HEK293 (cell line): ENCODE measurements around the gene COL9A3.
A peak's percentile ranks its signal among the peaks of the same experiment; 100 is the strongest.

Experiments
- CTCF ChIA-PET: fragments of 350-600 bp; formaldehyde crosslinking; extraction: SDS; loops from one replicate; lab custom pipeline; 2021; ENCODE audit warnings: antibody characterized with exemption; lab: Yijun Ruan, JAX
- POLR2A ChIA-PET: fragments of 300-600 bp; formaldehyde crosslinking; extraction: SDS; loops from one replicate; lab custom pipeline; 2020; ENCODE audit warnings: antibody characterized with exemption, inconsistent platforms; lab: Yijun Ruan, JAX
- H3K27ac ChIP-seq: fragments of 200-500 bp; sonication (Bioruptor generic); 2 replicates; pipeline ENCODE4 v1.5.1; 2014; ENCODE audit warnings: low read depth, low read length, control low read depth, inconsistent platforms; ENCODE audit errors: extremely low read depth
- H3K36me3 ChIP-seq, 2 experiments: fragments of 200-500 bp in 1 of 2; sonication (Bioruptor generic) in 1 of 2; 1 replicate in 1 of 2; 2 replicates in 1 of 2; pipeline ENCODE4 v1.5.1; 2014 to 2017; ENCODE audit warnings: inconsistent platforms in 2 of 2, low read length in 2 of 2; ENCODE audit not compliant: control insufficient read depth in 2 of 2, insufficient read depth in 1 of 2
- H3K4me1 ChIP-seq: fragments of 200-500 bp; sonication (Bioruptor generic); 2 replicates; pipeline ENCODE4 v1.5.1; 2014; ENCODE audit warnings: mild to moderate bottlenecking, low read length, inconsistent platforms; ENCODE audit not compliant: control insufficient read depth, insufficient read depth
- H3K4me3 ChIP-seq: 2 replicates; pipeline ENCODE4 v1.5.1; 2011; ENCODE audit warnings: low read depth, mild to moderate bottlenecking, control low read depth, low read length, moderate library complexity
- H3K9me3 ChIP-seq: fragments of 200-500 bp; sonication (Bioruptor generic); 2 replicates; pipeline ENCODE4 v1.5.1; 2014; ENCODE audit warnings: low read depth, low read length, inconsistent platforms; ENCODE audit not compliant: control insufficient read depth, insufficient read depth
- GLIS1 ChIP-seq: fragments of 450-650 bp; formaldehyde crosslinking; IDR thresholded peaks from 2 replicates; pipeline ENCODE4 v1.5.1; 2016; ENCODE audit warnings: missing biosample characterization, missing genetic modification characterization
- HOXA7 ChIP-seq: sonication (generic); formaldehyde crosslinking; IDR thresholded peaks from 2 replicates; pipeline ENCODE4 v1.8.1; 2022; ENCODE audit warnings: missing genetic modification reagents, borderline replicate concordance
- KLF10 ChIP-seq: fragments of 450-650 bp; IDR thresholded peaks from 2 replicates; pipeline ENCODE4 v1.5.1; 2018; ENCODE audit warnings: missing biosample characterization, mild to moderate bottlenecking, missing genetic modification characterization
- PBX3 ChIP-seq: sonication (generic); formaldehyde crosslinking; IDR thresholded peaks from 2 replicates; pipeline ENCODE4 v1.8.1; 2022; ENCODE audit warnings: mild to moderate bottlenecking, moderate library complexity, missing genetic modification reagents
- ZBTB17 ChIP-seq: fragments of 450-650 bp; formaldehyde crosslinking; IDR thresholded peaks from 2 replicates; pipeline ENCODE4 v1.5.1; 2016; ENCODE audit warnings: missing biosample characterization, missing genetic modification characterization
- ZBTB48 ChIP-seq: fragments of 450-650 bp; formaldehyde crosslinking; IDR thresholded peaks from 2 replicates; pipeline ENCODE4 v1.5.1; 2016; ENCODE audit warnings: missing biosample characterization, missing genetic modification characterization
- ZBTB6 ChIP-seq: fragments of 450-650 bp; formaldehyde crosslinking; IDR thresholded peaks from 2 replicates; pipeline ENCODE4 v1.5.1; 2017; ENCODE audit warnings: missing biosample characterization, missing genetic modification characterization
- ZBTB8A ChIP-seq: fragments of 450-650 bp; formaldehyde crosslinking; IDR thresholded peaks from 2 replicates; pipeline ENCODE4 v1.5.1; 2016; ENCODE audit warnings: missing biosample characterization, missing genetic modification characterization
- ZFHX2 ChIP-seq: fragments of 450-650 bp; formaldehyde crosslinking; conservative IDR thresholded peaks from 2 replicates; pipeline ENCODE4 v1.5.1; 2016; ENCODE audit warnings: missing biosample characterization, missing genetic modification characterization
- ZFP69B ChIP-seq: fragments of 450-650 bp; formaldehyde crosslinking; IDR thresholded peaks from 2 replicates; pipeline ENCODE4 v1.5.1; 2016; ENCODE audit warnings: missing biosample characterization, missing genetic modification characterization
- ZIC2 ChIP-seq: fragments of 450-650 bp; formaldehyde crosslinking; IDR thresholded peaks from 2 replicates; pipeline ENCODE4 v1.5.1; 2016; ENCODE audit warnings: missing biosample characterization, missing genetic modification characterization
- ZNF121 ChIP-seq: fragments of 450-650 bp; formaldehyde crosslinking; IDR thresholded peaks from 2 replicates; pipeline ENCODE4 v1.5.1; 2016; ENCODE audit warnings: missing biosample characterization, missing genetic modification characterization
- ZNF184 ChIP-seq: fragments of 450-650 bp; IDR thresholded peaks from 2 replicates; pipeline ENCODE4 v1.5.1; 2018; ENCODE audit warnings: missing biosample characterization, mild to moderate bottlenecking, missing genetic modification characterization
- ZNF274 ChIP-seq, 2 experiments: fragments of 200-500 bp in 1 of 2; fragments of 450-650 bp in 1 of 2; sonication (Bioruptor generic) in 1 of 2; formaldehyde crosslinking in 1 of 2; IDR thresholded peaks; 2 replicates each; pipeline versions ENCODE4 v1.5.1 to v1.6.1; 2014 to 2016; ENCODE audit warnings: borderline replicate concordance in 1 of 2, inconsistent platforms in 1 of 2, low read length in 1 of 2, missing biosample characterization in 1 of 2, missing genetic modification characterization in 1 of 2
- ZNF324 ChIP-seq: fragments of 450-650 bp; formaldehyde crosslinking; IDR thresholded peaks from 2 replicates; pipeline ENCODE4 v1.5.1; 2016; ENCODE audit warnings: missing biosample characterization, missing genetic modification characterization
- ZNF391 ChIP-seq: fragments of 450-650 bp; formaldehyde crosslinking; IDR thresholded peaks from 2 replicates; pipeline ENCODE4 v1.5.1; 2016; ENCODE audit warnings: low read depth, missing biosample characterization, missing genetic modification characterization, borderline replicate concordance
- ZNF48 ChIP-seq: fragments of 450-650 bp; formaldehyde crosslinking; IDR thresholded peaks from 2 replicates; pipeline ENCODE4 v1.5.1; 2016; ENCODE audit warnings: missing biosample characterization, missing genetic modification characterization
- ZNF501 ChIP-seq: fragments of 450-650 bp; formaldehyde crosslinking; IDR thresholded peaks from 2 replicates; pipeline ENCODE4 v1.5.1; 2016; ENCODE audit warnings: missing biosample characterization, missing genetic modification characterization
- ZNF548 ChIP-seq: fragments of 450-650 bp; formaldehyde crosslinking; IDR thresholded peaks from 2 replicates; pipeline ENCODE4 v1.5.1; 2016; ENCODE audit warnings: missing biosample characterization, missing genetic modification characterization
- ZNF571 ChIP-seq: fragments of 450-650 bp; formaldehyde crosslinking; IDR thresholded peaks from 2 replicates; pipeline ENCODE4 v1.5.0; 2017; ENCODE audit warnings: missing biosample characterization, missing genetic modification characterization
- ZNF600 ChIP-seq: fragments of 450-650 bp; formaldehyde crosslinking; IDR thresholded peaks from 2 replicates; pipeline ENCODE4 v1.5.1; 2016; ENCODE audit warnings: missing biosample characterization, missing genetic modification characterization
- ZNF768 ChIP-seq: fragments of 450-650 bp; formaldehyde crosslinking; IDR thresholded peaks from 2 replicates; pipeline ENCODE4 v1.5.1; 2018; ENCODE audit warnings: missing biosample characterization, mild to moderate bottlenecking, missing genetic modification characterization
- ZNF776 ChIP-seq: fragments of 450-650 bp; formaldehyde crosslinking; IDR thresholded peaks from 2 replicates; pipeline ENCODE4 v1.5.0; 2017; ENCODE audit warnings: missing biosample characterization, missing genetic modification characterization, borderline replicate concordance
- ZSCAN16 ChIP-seq: fragments of 450-650 bp; formaldehyde crosslinking; IDR thresholded peaks from 2 replicates; pipeline ENCODE4 v1.5.1; 2016; ENCODE audit warnings: missing biosample characterization, missing genetic modification characterization
- TF ChIP-seq, protein P1 (sequence below): fragments of 450-650 bp; formaldehyde crosslinking; IDR thresholded peaks from 2 replicates; pipeline ENCODE4 v1.5.1; 2016; ENCODE audit warnings: missing biosample characterization, missing genetic modification characterization
- TF ChIP-seq, protein P2 (sequence below): fragments of 450-650 bp; formaldehyde crosslinking; IDR thresholded peaks from 2 replicates; pipeline ENCODE4 v1.5.1; 2016; ENCODE audit warnings: missing biosample characterization, missing genetic modification characterization
- TF ChIP-seq, protein P3 (sequence below): fragments of 450-650 bp; formaldehyde crosslinking; IDR thresholded peaks from 2 replicates; pipeline ENCODE4 v1.5.1; 2016; ENCODE audit warnings: missing biosample characterization, missing genetic modification characterization
- TF ChIP-seq, protein P4 (sequence below): fragments of 450-650 bp; IDR thresholded peaks from 2 replicates; pipeline ENCODE4 v1.5.1; 2018; ENCODE audit warnings: missing biosample characterization, mild to moderate bottlenecking, missing genetic modification characterization

The COL9A3 gene

DNA sequence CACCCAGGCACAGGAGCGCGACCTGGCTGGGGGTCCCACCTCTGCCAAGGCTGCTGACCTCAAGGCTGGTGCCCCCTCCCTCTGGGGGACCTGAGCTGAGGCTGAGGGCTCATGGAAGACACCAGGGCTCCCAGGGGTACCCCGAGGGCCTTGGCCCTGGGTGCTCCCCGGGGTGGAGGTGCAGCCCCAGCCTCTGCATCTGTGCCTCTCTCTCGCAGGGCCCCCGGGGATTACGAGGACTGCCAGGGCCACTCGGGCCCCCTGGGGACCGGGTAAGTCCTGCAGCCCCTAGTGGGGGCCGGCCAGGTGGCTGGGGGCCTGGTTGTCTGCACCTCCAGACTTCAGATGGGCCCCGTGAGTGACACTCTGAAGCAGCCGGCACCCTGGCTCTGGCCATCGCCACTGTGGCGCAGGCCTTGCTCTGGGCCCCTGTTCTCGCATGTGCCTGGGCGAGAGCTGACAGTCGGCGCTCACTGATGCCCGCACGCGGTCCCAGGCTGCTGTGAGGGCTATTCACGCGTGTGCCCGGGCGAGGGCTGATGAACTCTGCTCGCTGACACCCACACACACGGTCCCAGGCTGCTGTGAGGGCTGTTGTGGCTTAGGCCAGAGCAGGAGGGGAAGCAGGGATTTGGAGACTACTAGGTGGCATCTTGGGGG is 9.3 kb downstream of the COL9A3 start:
- POLR2A ChIA-PET: no interaction called here
- Histone ChIP-seq H3K4me3 (no peak overlapping the region), H3K9me3 (no peaks in the 10 kb centered on the region), H3K4me1 (no peaks in the 10 kb centered on the region; the same call in 1 of the 2 replicates), H3K36me3 (no peaks in the 10 kb centered on the region), H3K27ac (no peak overlapping the region)
- CTCF ChIA-PET: no interaction called here
- TF ChIP-seq, protein P1, sequence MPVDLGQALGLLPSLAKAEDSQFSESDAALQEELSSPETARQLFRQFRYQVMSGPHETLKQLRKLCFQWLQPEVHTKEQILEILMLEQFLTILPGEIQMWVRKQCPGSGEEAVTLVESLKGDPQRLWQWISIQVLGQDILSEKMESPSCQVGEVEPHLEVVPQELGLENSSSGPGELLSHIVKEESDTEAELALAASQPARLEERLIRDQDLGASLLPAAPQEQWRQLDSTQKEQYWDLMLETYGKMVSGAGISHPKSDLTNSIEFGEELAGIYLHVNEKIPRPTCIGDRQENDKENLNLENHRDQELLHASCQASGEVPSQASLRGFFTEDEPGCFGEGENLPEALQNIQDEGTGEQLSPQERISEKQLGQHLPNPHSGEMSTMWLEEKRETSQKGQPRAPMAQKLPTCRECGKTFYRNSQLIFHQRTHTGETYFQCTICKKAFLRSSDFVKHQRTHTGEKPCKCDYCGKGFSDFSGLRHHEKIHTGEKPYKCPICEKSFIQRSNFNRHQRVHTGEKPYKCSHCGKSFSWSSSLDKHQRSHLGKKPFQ (tag by site-specific recombination): no peak
- TF ChIP-seq ZBTB48 (tag by site-specific recombination) (no peak), ZIC2 (tag by site-specific recombination) (0 out of 2 replicates have a peak, but pooled peaks have one; percentile 47), ZNF501 (no peak), ZNF391 (no peak), ZNF548 (tag by site-specific recombination) (no peak), ZNF571 (tag by site-specific recombination) (no peak), ZSCAN16 (tag by site-specific recombination) (no peak), ZNF324 (tag by site-specific recombination) (no peak), ZNF768 (tag by site-specific recombination) (no peak), ZNF121 (tag by site-specific recombination) (no peak), ZNF274 (IDR thresholded peaks at IDR 0.05; ENCODE audit: low read length) (no peak), ZNF274 (tag by site-specific recombination; IDR thresholded peaks at IDR 0.05; ENCODE audit: borderline replicate concordance) (no peak), ZFHX2 (tag by site-specific recombination) (no peak; the same call in 1 of the 2 replicates), ZNF184 (no peak), ZBTB6 (no peak), KLF10 (no peak), ZBTB8A (tag by site-specific recombination) (0 out of 2 replicates have a peak, but pooled peaks have one; percentile 29), ZNF48 (no peak), ZNF600 (tag by site-specific recombination) (peak; percentile 55), HOXA7 (CRISPR knock-in tag) (no peak), ZNF776 (tag by site-specific recombination) (no peak), ZFP69B (no peak), ZBTB17 (no peak), GLIS1 (tag by site-specific recombination) (peak; percentile 87), PBX3 (CRISPR knock-in tag) (no peak)
- TF ChIP-seq, protein P2, sequence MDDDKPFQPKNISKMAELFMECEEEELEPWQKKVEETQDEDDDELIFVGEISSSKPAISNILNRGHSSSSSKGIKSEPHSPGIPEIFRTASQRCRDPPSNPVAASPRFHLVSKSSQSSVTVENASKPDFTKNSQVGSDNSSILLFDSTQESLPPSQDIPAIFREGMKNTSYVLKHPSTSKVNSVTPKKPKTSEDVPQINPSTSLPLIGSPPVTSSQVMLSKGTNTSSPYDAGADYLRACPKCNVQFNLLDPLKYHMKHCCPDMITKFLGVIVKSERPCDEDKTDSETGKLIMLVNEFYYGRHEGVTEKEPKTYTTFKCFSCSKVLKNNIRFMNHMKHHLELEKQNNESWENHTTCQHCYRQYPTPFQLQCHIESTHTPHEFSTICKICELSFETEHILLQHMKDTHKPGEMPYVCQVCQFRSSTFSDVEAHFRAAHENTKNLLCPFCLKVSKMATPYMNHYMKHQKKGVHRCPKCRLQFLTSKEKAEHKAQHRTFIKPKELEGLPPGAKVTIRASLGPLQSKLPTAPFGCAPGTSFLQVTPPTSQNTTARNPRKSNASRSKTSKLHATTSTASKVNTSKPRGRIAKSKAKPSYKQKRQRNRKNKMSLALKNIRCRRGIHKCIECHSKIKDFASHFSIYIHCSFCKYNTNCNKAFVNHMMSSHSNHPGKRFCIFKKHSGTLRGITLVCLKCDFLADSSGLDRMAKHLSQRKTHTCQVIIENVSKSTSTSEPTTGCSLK (tag by site-specific recombination): no peak
- TF ChIP-seq, protein P3, sequence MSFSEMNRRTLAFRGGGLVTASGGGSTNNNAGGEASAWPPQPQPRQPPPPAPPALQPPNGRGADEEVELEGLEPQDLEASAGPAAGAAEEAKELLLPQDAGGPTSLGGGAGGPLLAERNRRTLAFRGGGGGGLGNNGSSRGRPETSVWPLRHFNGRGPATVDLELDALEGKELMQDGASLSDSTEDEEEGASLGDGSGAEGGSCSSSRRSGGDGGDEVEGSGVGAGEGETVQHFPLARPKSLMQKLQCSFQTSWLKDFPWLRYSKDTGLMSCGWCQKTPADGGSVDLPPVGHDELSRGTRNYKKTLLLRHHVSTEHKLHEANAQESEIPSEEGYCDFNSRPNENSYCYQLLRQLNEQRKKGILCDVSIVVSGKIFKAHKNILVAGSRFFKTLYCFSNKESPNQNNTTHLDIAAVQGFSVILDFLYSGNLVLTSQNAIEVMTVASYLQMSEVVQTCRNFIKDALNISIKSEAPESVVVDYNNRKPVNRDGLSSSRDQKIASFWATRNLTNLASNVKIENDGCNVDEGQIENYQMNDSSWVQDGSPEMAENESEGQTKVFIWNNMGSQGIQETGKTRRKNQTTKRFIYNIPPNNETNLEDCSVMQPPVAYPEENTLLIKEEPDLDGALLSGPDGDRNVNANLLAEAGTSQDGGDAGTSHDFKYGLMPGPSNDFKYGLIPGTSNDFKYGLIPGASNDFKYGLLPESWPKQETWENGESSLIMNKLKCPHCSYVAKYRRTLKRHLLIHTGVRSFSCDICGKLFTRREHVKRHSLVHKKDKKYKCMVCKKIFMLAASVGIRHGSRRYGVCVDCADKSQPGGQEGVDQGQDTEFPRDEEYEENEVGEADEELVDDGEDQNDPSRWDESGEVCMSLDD (tag by site-specific recombination): no peak
- TF ChIP-seq, protein P4, sequence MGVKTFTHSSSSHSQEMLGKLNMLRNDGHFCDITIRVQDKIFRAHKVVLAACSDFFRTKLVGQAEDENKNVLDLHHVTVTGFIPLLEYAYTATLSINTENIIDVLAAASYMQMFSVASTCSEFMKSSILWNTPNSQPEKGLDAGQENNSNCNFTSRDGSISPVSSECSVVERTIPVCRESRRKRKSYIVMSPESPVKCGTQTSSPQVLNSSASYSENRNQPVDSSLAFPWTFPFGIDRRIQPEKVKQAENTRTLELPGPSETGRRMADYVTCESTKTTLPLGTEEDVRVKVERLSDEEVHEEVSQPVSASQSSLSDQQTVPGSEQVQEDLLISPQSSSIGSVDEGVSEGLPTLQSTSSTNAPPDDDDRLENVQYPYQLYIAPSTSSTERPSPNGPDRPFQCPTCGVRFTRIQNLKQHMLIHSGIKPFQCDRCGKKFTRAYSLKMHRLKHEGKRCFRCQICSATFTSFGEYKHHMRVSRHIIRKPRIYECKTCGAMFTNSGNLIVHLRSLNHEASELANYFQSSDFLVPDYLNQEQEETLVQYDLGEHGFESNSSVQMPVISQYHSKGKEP (tag by site-specific recombination): no peak
